CD14-positive monocyte (primary cell): ENCODE measurements around the gene RPL26. TPM values are rescaled to one million over a fixed set of nuclear protein-coding genes. Genes with fewer than 3 reads are reported as not detected.
A peak's percentile ranks its signal among the peaks of the same experiment; 100 is the strongest.

ENCODE experiments used
- DNase-seq, 3 donors: peaks; one replicate each; pipeline ENCODE4 v3.0.0-alpha.2; 2011 to 2022
- H2AFZ ChIP-seq: 2 replicates; pipeline ENCODE4 v1.6.0; 2012; ENCODE audit warnings: mild to moderate bottlenecking, low read depth, low read length, inconsistent platforms; ENCODE audit not compliant: insufficient read depth, poor library complexity, severe bottlenecking
- H3K27ac ChIP-seq, 2 donors: 1 replicate in 1 of 2; 2 replicates in 1 of 2; pipeline ENCODE4 v1.5.1; 2012 to 2013; ENCODE audit warnings: low read length in 2 of 2, control low read depth in 1 of 2, inconsistent platforms in 1 of 2, low read depth in 1 of 2, mild to moderate bottlenecking in 1 of 2
- H3K27me3 ChIP-seq, 2 donors: one replicate each; pipeline versions ENCODE4 v1.6.0 to v1.6.1; 2011 to 2013; ENCODE audit warnings: low read length in 2 of 2; ENCODE audit not compliant: control insufficient read depth in 2 of 2, insufficient read depth in 2 of 2
- H3K36me3 ChIP-seq, 2 donors: replicated peaks in 1 of 2; 1 replicate in 1 of 2; 2 replicates in 1 of 2; pipeline versions ENCODE4 v1.5.1 to v1.6.1; 2012 to 2013; ENCODE audit warnings: low read length in 2 of 2, control low read depth in 1 of 2, inconsistent platforms in 1 of 2, mild to moderate bottlenecking in 1 of 2; ENCODE audit not compliant: insufficient read depth in 2 of 2, control insufficient read depth in 1 of 2
- H3K4me1 ChIP-seq, 2 donors: 1 replicate in 1 of 2; 2 replicates in 1 of 2; pipeline versions ENCODE4 v1.5.1 to v1.6.1; 2012 to 2013; ENCODE audit warnings: low read length in 2 of 2, control low read depth in 1 of 2, inconsistent platforms in 1 of 2, mild to moderate bottlenecking in 1 of 2, moderate library complexity in 1 of 2; ENCODE audit not compliant: insufficient read depth in 2 of 2, control insufficient read depth in 1 of 2
- H3K4me2 ChIP-seq: replicated peaks from 2 replicates; pipeline ENCODE3; 2012; ENCODE audit warnings: low read length, moderate library complexity, mild to moderate bottlenecking; ENCODE audit not compliant: poor library complexity, severe bottlenecking; ENCODE audit errors: extremely low read depth
- H3K4me3 ChIP-seq, 3 experiments: fragments of 200-600 bp in 1 of 3; sonication (generic) in 1 of 3; replicated peaks in 1 of 3; 1 replicate in 2 of 3; 2 replicates in 1 of 3; pipeline ENCODE4 v1.5.1; 2011 to 2013; ENCODE audit warnings: low read length in 3 of 3, mild to moderate bottlenecking in 3 of 3, control low read depth in 2 of 3, low read depth in 2 of 3, inconsistent platforms in 1 of 3, moderate library complexity in 1 of 3
- H3K79me2 ChIP-seq: 2 replicates; pipeline ENCODE4 v1.6.0; 2012; ENCODE audit warnings: mild to moderate bottlenecking, control low read depth, inconsistent platforms, low read length, moderate library complexity; ENCODE audit not compliant: insufficient read depth
- H3K9ac ChIP-seq: 2 replicates; pipeline ENCODE4 v1.6.0; 2017; ENCODE audit warnings: low read length, mild to moderate bottlenecking; ENCODE audit not compliant: insufficient read depth, poor library complexity, severe bottlenecking
- H3K9me3 ChIP-seq, 2 donors: replicated peaks in 1 of 2; 1 replicate in 1 of 2; 2 replicates in 1 of 2; pipeline versions ENCODE4 v1.5.1 to v1.6.1; 2012 to 2013; ENCODE audit warnings: low read length in 2 of 2, control low read depth in 1 of 2; ENCODE audit not compliant: control insufficient read depth in 1 of 2, insufficient read depth in 1 of 2
- H4K20me1 ChIP-seq: 2 replicates; pipeline ENCODE4 v1.6.0; 2012; ENCODE audit warnings: mild to moderate bottlenecking, low read length, control low read depth, moderate library complexity; ENCODE audit not compliant: insufficient read depth
- H3K27ac Mint-ChIP-seq, 7 donors: one replicate each; pipeline ENCODE4 v1.8.0; 2020; ENCODE audit warnings: mild to moderate bottlenecking in 7 of 7, mixed read lengths in 7 of 7, moderate library complexity in 6 of 7, inconsistent platforms in 2 of 7
- H3K27me3 Mint-ChIP-seq, 3 donors: one replicate each; pipeline ENCODE4 v1.8.0; 2021 to 2022; ENCODE audit warnings: low read depth in 3 of 3, mild to moderate bottlenecking in 3 of 3, mixed read lengths in 3 of 3, moderate library complexity in 3 of 3, inconsistent platforms in 1 of 3
- H3K36me3 Mint-ChIP-seq, 2 donors: one replicate each; pipeline ENCODE4 v1.8.0; 2020; ENCODE audit warnings: mixed read lengths in 2 of 2, inconsistent platforms in 1 of 2, mild to moderate bottlenecking in 1 of 2
- H3K4me1 Mint-ChIP-seq: one replicate; pipeline ENCODE4 v1.8.0; 2020; ENCODE audit warnings: mild to moderate bottlenecking, mixed read lengths
- H3K4me3 Mint-ChIP-seq, 2 donors: one replicate each; pipeline ENCODE4 v1.8.0; 2020; ENCODE audit warnings: mild to moderate bottlenecking in 2 of 2, mixed read lengths in 2 of 2, moderate library complexity in 1 of 2
- H3K9me3 Mint-ChIP-seq, 7 donors: one replicate each; pipeline ENCODE4 v1.8.0; 2020 to 2022; ENCODE audit warnings: mixed read lengths in 7 of 7, mild to moderate bottlenecking in 6 of 7, moderate library complexity in 6 of 7, inconsistent platforms in 2 of 7
- CTCF ChIP-seq: fragments of 200-600 bp; IDR thresholded peaks from one replicate; pipeline ENCODE4 v1.8.0; 2022; ENCODE audit warnings: antibody characterized with exemption, mild to moderate bottlenecking
- WGBS: methylation state at CpG from one replicate; pipeline ENCODE4 v1.1.5; 2013; ENCODE audit warnings: missing lambda C conversion rate; ENCODE audit not compliant: insufficient coverage; 5-methylcytosine and 5-hydroxymethylcytosine counted together
- intact Hi-C, 2 donors: fragments of 100-400 bp; cut with micrococcal nuclease; formaldehyde crosslinking; loops; one replicate each; pipeline versions ENCODE4 v1.15.0 to v1.15.1; 2023
- polyA plus RNA-seq, 3 donors: library from polyadenylated mRNA; depleted of rRNA in 1 of 3; unstranded in 2 of 3; stranded (reverse) in 1 of 3; fragments of 300-500 nt in 2 of 3; fragments of >200 nt in 1 of 3; fragmentation: Illumina TruSeq in 2 of 3; gene quantifications; 1 replicate in 2 of 3; 2 replicates in 1 of 3; pipeline ENCODE4 v1.2.3, GENCODE V29; 2012 to 2021

The RPL26 gene
- polyA plus RNA-seq, 3 donors, result 859 to 4,469 (median 884) TPM

- H3K36me3 ChIP-seq, result peaks cover 5 to 20% of the 10 kb centered on the region in 2 donors
- 93% methylated on average over 5 of the region's 7 CpGs for WGBS
- peaks cover 0 to 2% (median 0%) of the 10 kb centered on the region in 3 donors for H3K27me3 Mint-ChIP-seq
- H3K4me2 ChIP-seq, result no peak overlapping the region
- intact Hi-C loops, result no loop called here
- DNase-seq, result no peak
- H3K79me2 ChIP-seq, result peaks cover 13% of the 10 kb centered on the region
- no peak overlapping the region for H3K27ac ChIP-seq
- peaks cover 31 to 39% of the 10 kb centered on the region in 2 donors for H3K4me1 ChIP-seq
- no peak for TF ChIP-seq CTCF
- no peaks in the 10 kb centered on the region for H3K9me3 Mint-ChIP-seq
- H3K4me3 ChIP-seq, result no peak overlapping the region
- peaks cover 7% of the 10 kb centered on the region for H4K20me1 ChIP-seq
- peaks cover 22 to 34% of the 10 kb centered on the region in 2 donors for H3K36me3 Mint-ChIP-seq
- H3K9me3 ChIP-seq, result no peaks in the 10 kb centered on the region
- H3K9ac ChIP-seq, result no peak overlapping the region
- no peak overlapping the region for H3K4me3 Mint-ChIP-seq
- H3K4me1 Mint-ChIP-seq, result peaks cover 30% of the 10 kb centered on the region
- H3K27ac Mint-ChIP-seq, result no peak overlapping the region
- H3K27me3 ChIP-seq, result no peaks in the 10 kb centered on the region
- H2AFZ ChIP-seq, result no peak overlapping the region
These were observed 10.6 kb downstream of the RPL26 start for GRCh38 chr17:8372422-8372821.

GRCh38 chr17:8371786-8372185, 11.2 kb downstream of the RPL26 start:
- peaks cover under 1% of the 10 kb centered on the region for H4K20me1 ChIP-seq
- peaks cover 3 to 15% of the 10 kb centered on the region in 2 donors for H3K36me3 ChIP-seq
- DNase-seq, result no peak
- Mint-ChIP-seq H3K4me3 (no peak overlapping the region), H3K36me3 (peaks cover 19 to 30% of the 10 kb centered on the region in 2 donors), H3K4me1 (peaks cover 24% of the 10 kb centered on the region), H3K27ac (peak overlapping the region in 1 of 7 donors; percentile 13), H3K27me3 (peaks cover 0 to 2% (median 0%) of the 10 kb centered on the region in 3 donors), H3K9me3 (no peaks in the 10 kb centered on the region)
- TF ChIP-seq CTCF, result no peak
- no peak overlapping the region for H3K4me2 ChIP-seq
- no peak overlapping the region for H2AFZ ChIP-seq
- peaks cover 13% of the 10 kb centered on the region for H3K79me2 ChIP-seq
- intact Hi-C loops, result no loop called here
- no peaks in the 10 kb centered on the region for H3K27me3 ChIP-seq
- no peak overlapping the region for H3K9ac ChIP-seq
- H3K9me3 ChIP-seq, result no peaks in the 10 kb centered on the region
- peaks cover 28 to 33% of the 10 kb centered on the region in 2 donors for H3K4me1 ChIP-seq
- no peak overlapping the region for H3K27ac ChIP-seq
- H3K4me3 ChIP-seq, result no peak overlapping the region
- 94% methylated on average over 3 of the region's 4 CpGs for WGBS
